Endothelial cell of umbilical vein (primary cell): ENCODE measurements around the gene NTNG1. TPM values are rescaled to one million over a fixed set of nuclear protein-coding genes. Genes with fewer than 3 reads are reported as not detected.

Source experiments
- BruUV-seq: library from RNA; stranded (reverse); fragments of 400-500 nt; replicated peaks from 2 replicates; lab custom pipeline; 2021; lab: Mats Ljungman, UMichigan
- CTCF ChIA-PET: fragments of 300-600, 350-600 bp; sonication (Branson Sonifier 250); formaldehyde crosslinking; loops from one replicate; lab custom pipeline; 2021; ENCODE audit warnings: antibody characterized with exemption, inconsistent platforms; lab: Charles Lee
- POLR2A ChIA-PET: fragments of 300-600, 350-600 bp; sonication (Branson Sonifier 250); formaldehyde crosslinking; loops from one replicate; lab custom pipeline; 2021; ENCODE audit warnings: antibody characterized with exemption, inconsistent platforms; lab: Charles Lee
- DNase-seq: peaks from one replicate; pipeline ENCODE4 v3.0.0-alpha.2; 2011; ENCODE audit warnings: low read depth, low spot score
- FAIRE-seq: peaks from 2 replicates; lab custom pipeline; 2011; peaks lifted over from hg19 to GRCh38; lab: Jason Lieb, UNC
- H2AFZ ChIP-seq: 2 replicates; pipeline ENCODE4 v1.6.0; 2012; ENCODE audit warnings: low read depth, low read length, control low read depth, inconsistent platforms
- H3K27ac ChIP-seq: 2 replicates; pipeline ENCODE4 v1.5.1; 2011; ENCODE audit warnings: low read depth, mild to moderate bottlenecking, control low read depth, low read length, moderate library complexity; ENCODE audit not compliant: insufficient read depth
- H3K27me3 ChIP-seq, 2 experiments: 2 replicates each; pipeline versions ENCODE4 v1.6.0 to v1.6.1; 2011; ENCODE audit warnings: low read length in 2 of 2, mixed read lengths in 1 of 2; ENCODE audit not compliant: control insufficient read depth in 2 of 2, insufficient read depth in 2 of 2
- H3K36me3 ChIP-seq, 2 experiments: 2 replicates in 1 of 2; 3 replicates in 1 of 2; pipeline ENCODE4 v1.5.1; 2011; ENCODE audit warnings: low read length in 2 of 2, mild to moderate bottlenecking in 1 of 2, moderate library complexity in 1 of 2; ENCODE audit not compliant: control insufficient read depth in 2 of 2, insufficient read depth in 2 of 2; ENCODE audit errors: extremely low read depth in 1 of 2
- H3K4me1 ChIP-seq: 3 replicates; pipeline ENCODE4 v1.5.1; 2011; ENCODE audit warnings: mild to moderate bottlenecking, low read length; ENCODE audit not compliant: control insufficient read depth, insufficient read depth; ENCODE audit errors: extremely low read depth
- H3K4me2 ChIP-seq: 2 replicates; pipeline ENCODE4 v1.6.1; 2011; ENCODE audit warnings: low read length, control low read depth, mixed read lengths; ENCODE audit not compliant: insufficient read depth
- H3K4me3 ChIP-seq, 3 experiments: fragments of 200-600 bp in 1 of 3; sonication (generic), shearing (Covaris generic) in 1 of 3; replicated peaks in 1 of 3; 2 replicates each; pipeline ENCODE4 v1.5.1; 2011 to 2016; ENCODE audit warnings: control low read depth in 3 of 3, low read length in 3 of 3, mild to moderate bottlenecking in 2 of 3, inconsistent platforms in 1 of 3, low read depth in 1 of 3, moderate library complexity in 1 of 3; ENCODE audit not compliant: insufficient read depth in 1 of 3
- H3K79me2 ChIP-seq: 2 replicates; pipeline ENCODE4 v1.6.0; 2012; ENCODE audit warnings: low read length, inconsistent platforms; ENCODE audit not compliant: control insufficient read depth, insufficient read depth
- H3K9ac ChIP-seq: replicated peaks from 2 replicates; pipeline ENCODE3; 2011; ENCODE audit warnings: low read length, control low read depth; ENCODE audit not compliant: insufficient read depth; ENCODE audit errors: extremely low read depth
- H3K9me1 ChIP-seq: replicated peaks from 3 replicates; pipeline ENCODE4 v1.6.0; 2011; ENCODE audit warnings: mild to moderate bottlenecking, low read length; ENCODE audit not compliant: control insufficient read depth, insufficient read depth; ENCODE audit errors: extremely low read depth
- H3K9me3 ChIP-seq: replicated peaks from 2 replicates; pipeline ENCODE4 v1.5.1; 2012; ENCODE audit warnings: low read length, inconsistent platforms; ENCODE audit not compliant: control insufficient read depth, insufficient read depth
- H4K20me1 ChIP-seq: replicated peaks from 2 replicates; pipeline ENCODE3; 2011; ENCODE audit warnings: mild to moderate bottlenecking, low read length; ENCODE audit not compliant: control insufficient read depth, insufficient read depth; ENCODE audit errors: extremely low read depth
- CTCF ChIP-seq, 2 donors: IDR thresholded peaks; 1 replicate in 1 of 2; 2 replicates in 1 of 2; pipeline ENCODE4 v1.5.1; 2011; ENCODE audit warnings: low read length in 2 of 2, mild to moderate bottlenecking in 2 of 2, moderate library complexity in 2 of 2, control low read depth in 1 of 2, inconsistent platforms in 1 of 2, low read depth in 1 of 2; ENCODE audit not compliant: insufficient read depth in 1 of 2; ENCODE audit errors: extremely low read depth in 1 of 2
- EZH2 ChIP-seq: IDR thresholded peaks from 2 replicates; pipeline ENCODE4 v1.6.1; 2012; ENCODE audit warnings: borderline replicate concordance, low read depth, mild to moderate bottlenecking, moderate library complexity, low read length, inconsistent platforms; ENCODE audit not compliant: severe bottlenecking
- FOS ChIP-seq: IDR thresholded peaks from 2 replicates; pipeline ENCODE4 v1.6.1; 2011; ENCODE audit warnings: mild to moderate bottlenecking, low read length, moderate library complexity, borderline replicate concordance; ENCODE audit not compliant: insufficient read depth
- GATA2 ChIP-seq: IDR thresholded peaks from 2 replicates; pipeline ENCODE4 v1.7.0; 2011; ENCODE audit warnings: low read depth, mild to moderate bottlenecking, moderate library complexity, mixed read lengths, low read length; ENCODE audit not compliant: insufficient read length, insufficient read depth
- JUN ChIP-seq: IDR thresholded peaks from 2 replicates; pipeline ENCODE4 v1.6.1; 2011; ENCODE audit warnings: borderline replicate concordance, low read depth; ENCODE audit not compliant: insufficient read length, insufficient read depth
- MAX ChIP-seq: IDR thresholded peaks from 2 replicates; pipeline ENCODE4 v1.6.1; 2011; ENCODE audit not compliant: insufficient read depth, insufficient read length
- MYC ChIP-seq: IDR thresholded peaks from one replicate; pipeline ENCODE4 v1.6.1; 2011; ENCODE audit warnings: mild to moderate bottlenecking, low read depth, low read length
- POLR2A ChIP-seq: IDR thresholded peaks from 2 replicates; pipeline ENCODE4 v1.6.1; 2012; ENCODE audit warnings: low read depth, mild to moderate bottlenecking, control low read depth, low read length
- POLR2AphosphoS5 ChIP-seq: IDR thresholded peaks from 2 replicates; pipeline ENCODE4 v1.6.1; 2012; ENCODE audit warnings: low read depth, mild to moderate bottlenecking, control low read depth, low read length, moderate library complexity; ENCODE audit not compliant: insufficient read depth
- dilution Hi-C: fragments of 300-500 bp; cut with MboI; formaldehyde crosslinking; loops from one replicate; pipeline ENCODE4 v1.15.0; 2019; ENCODE audit warnings: low sequenced_read_pairs; ENCODE audit not compliant: extremely low pct_ligation_motif_present
- intact Hi-C: fragments of 100-400 bp; cut with micrococcal nuclease; formaldehyde crosslinking; loops from one replicate; pipeline ENCODE4 v1.10.0; 2022
- polyA plus RNA-seq, 4 experiments: library from polyadenylated mRNA; depleted of rRNA in 3 of 4; stranded (reverse) in 3 of 4; unstranded in 1 of 4; fragments of >200 nt; gene quantifications; 2 replicates each; pipeline versions ENCODE4 v1.2.1 to v1.2.3, GENCODE V29; 2011 to 2012; ENCODE audit warnings: missing spikeins in 1 of 4
- total RNA-seq: library from RNA; stranded (reverse); gene quantifications from 2 replicates; pipeline ENCODE4 v1.2.3, GENCODE V29; 2021

NTNG1 gene
- total and polyA plus RNA-seq, 2 donors (not counting 3 experiments of a cell fraction or from before 2014, with no cell fraction given): not detected

- Histone ChIP-seq H3K79me2 (no peaks in the 10 kb centered on the region), H3K9me3 (no peaks in the 10 kb centered on the region), H3K27ac (no peak overlapping the region), H3K9me1 (no peaks in the 10 kb centered on the region), H3K4me2 (no peak overlapping the region), H3K27me3 (no peaks in the 10 kb centered on the region), H3K9ac (no peak overlapping the region), H4K20me1 (no peaks in the 10 kb centered on the region), H3K4me1 (no peaks in the 10 kb centered on the region), H3K4me3 (no peak overlapping the region), H3K36me3 (no peaks in the 10 kb centered on the region), H2AFZ (no peak overlapping the region)
- POLR2A ChIA-PET: no interaction called here
- FAIRE-seq: no peak
- no TSS peak for BruUV-seq
- intact Hi-C loops: no loop called here
- CTCF ChIA-PET: no interaction called here
- TF ChIP-seq MAX (no peak), POLR2AphosphoS5 (no peak)
- DNase-seq: no peak
- dilution Hi-C loops: no loop called here
Measured at GRCh38 chr1:107378426-107378825, 237.6 kb downstream of the NTNG1 start.

- H3K4me3 ChIP-seq: no peak overlapping the region
- no peak overlapping the region for H3K9ac ChIP-seq
- intact Hi-C loops (no loop called here), dilution Hi-C loops (no loop called here)
- H3K9me3 ChIP-seq: no peaks in the 10 kb centered on the region
- H3K27ac ChIP-seq: no peak overlapping the region
- H3K79me2 ChIP-seq: no peaks in the 10 kb centered on the region
- H3K9me1 ChIP-seq: no peaks in the 10 kb centered on the region
- no peak for FAIRE-seq
- no peak for TF ChIP-seq POLR2AphosphoS5
- no peak for TF ChIP-seq FOS
- TF ChIP-seq MAX: no peak
- TF ChIP-seq CTCF (IDR thresholded peaks at IDR 0.05; ENCODE audit: extremely low read depth in 1 of 2, insufficient read depth in 1 of 2, low read depth in 1 of 2, low read length in 2 of 2): no peak
- TF ChIP-seq EZH2: no peak
- no peak for TF ChIP-seq MYC
- no peak for TF ChIP-seq GATA2
- TF ChIP-seq JUN: no peak
- no peak for TF ChIP-seq POLR2A
- BruUV-seq: no TSS peak
- no peaks in the 10 kb centered on the region for H3K27me3 ChIP-seq
- ChIA-PET CTCF (no interaction called here), POLR2A (no interaction called here)
- H4K20me1 ChIP-seq: no peaks in the 10 kb centered on the region
- H3K4me1 ChIP-seq: no peaks in the 10 kb centered on the region
- no peak for DNase-seq
- no peaks in the 10 kb centered on the region for H3K36me3 ChIP-seq
- H3K4me2 ChIP-seq: no peak overlapping the region
- no peak overlapping the region for H2AFZ ChIP-seq
Measured at GRCh38 chr1:107378866-107379265, 238.0 kb downstream of the NTNG1 start.
